GM19438 (cell line): Measurements from ENCODE around the gene TMEM132D.

Experiments used
- ATAC-seq: cut with Tn5 transposase; IDR thresholded peaks from one replicate; pipeline ENCODE4 v1.9.1; 2021; ENCODE audit warnings: low read depth; ENCODE audit not compliant: unreplicated experiment

The TMEM132D gene

GRCh38 chr12:129300011-129300410 is 603.8 kb downstream of the TMEM132D start:
- ATAC-seq: no peak

- ATAC-seq: no peak
Measured at GRCh38 chr12:129298921-129299320, 604.9 kb downstream of the TMEM132D start.

- ATAC-seq: no peak
Measured at GRCh38 chr12:129296671-129297070, 607.2 kb downstream of the TMEM132D start.

GRCh38 chr12:129294868-129295267 is 609.0 kb downstream of the TMEM132D start:
- ATAC-seq: no peak

GRCh38 chr12:129279771-129280170 is 624.1 kb downstream of the TMEM132D start:
- ATAC-seq: no peak

GRCh38 chr12:129276361-129277060 is 627.3 kb downstream of the TMEM132D start:
- ATAC-seq: no peak

- ATAC-seq: no peak
Measured at GRCh38 chr12:129269756-129270495, 633.9 kb downstream of the TMEM132D start.

GRCh38 chr12:129258781-129259318 is 645.0 kb downstream of the TMEM132D start:
- ATAC-seq: no peak

GRCh38 chr12:129257524-129257923 is 646.3 kb downstream of the TMEM132D start:
- ATAC-seq: no peak

- no peak for ATAC-seq
Measured at GRCh38 chr12:129246630-129247029, 657.2 kb downstream of the TMEM132D start.

GRCh38 chr12:129245769-129246168 is 658.1 kb downstream of the TMEM132D start:
- ATAC-seq: no peak

- ATAC-seq: no peak
Measured at GRCh38 chr12:129241852-129242251, 662.0 kb downstream of the TMEM132D start.

- no peak for ATAC-seq
Measured at GRCh38 chr12:129237881-129238280, 665.9 kb downstream of the TMEM132D start.

GRCh38 chr12:129234209-129234608 is 669.6 kb downstream of the TMEM132D start:
- no peak for ATAC-seq

- no peak for ATAC-seq
Measured at GRCh38 chr12:129231491-129231890, 672.3 kb downstream of the TMEM132D start.

GRCh38 chr12:129230995-129231394 is 672.8 kb downstream of the TMEM132D start:
- ATAC-seq: no peak

GRCh38 chr12:129226851-129227250 is 677.0 kb downstream of the TMEM132D start:
- ATAC-seq: no peak

- no peak for ATAC-seq
Measured at GRCh38 chr12:129226005-129226404, 677.8 kb downstream of the TMEM132D start.

- ATAC-seq: no peak
Measured at GRCh38 chr12:129215556-129215955, 688.3 kb downstream of the TMEM132D start.

- ATAC-seq: no peak
Measured at GRCh38 chr12:129213551-129213950, 690.3 kb downstream of the TMEM132D start.

GRCh38 chr12:129211862-129212630 is 691.8 kb downstream of the TMEM132D start:
- no peak for ATAC-seq
